Caco-2 (cell line): Measurements from ENCODE around the gene CPM. TPM values are rescaled to one million over a fixed set of nuclear protein-coding genes. Genes with fewer than 3 reads are reported as not detected.

ENCODE experiments used
- BruUV-seq: library from RNA; stranded (reverse); fragments of 400-500 nt; replicated peaks from 2 replicates; lab custom pipeline; 2021; lab: Mats Ljungman, UMichigan
- CTCF ChIA-PET: fragments of 300-600 bp; sonication (Branson Sonifier 250); formaldehyde crosslinking; loops from one replicate; lab custom pipeline; 2022; ENCODE audit warnings: antibody characterized with exemption; lab: Charles Lee
- POLR2A ChIA-PET: fragments of 300-600 bp; sonication (Branson Sonifier 250); formaldehyde crosslinking; loops from one replicate; lab custom pipeline; 2022; ENCODE audit warnings: antibody characterized with exemption; lab: Charles Lee
- DNase-seq, 2 experiments: peaks; one replicate each; pipeline versions ENCODE4 v3.0.0 to v3.0.0-alpha.2; 2020 to 2022
- H3K27me3 ChIP-seq: replicated peaks from 2 replicates; pipeline ENCODE4 v1.6.0; 2011; ENCODE audit warnings: low read length; ENCODE audit not compliant: control insufficient read depth, insufficient read depth
- H3K36me3 ChIP-seq: 2 replicates; pipeline ENCODE4 v1.5.1; 2011; ENCODE audit warnings: low read length; ENCODE audit not compliant: control insufficient read depth, insufficient read depth
- H3K4me1 ChIP-seq: fragments of 250-450 bp; sonication (Bioruptor Pico); 2 replicates; pipeline ENCODE4 v1.5.1; 2020; ENCODE audit warnings: mild to moderate bottlenecking
- H3K4me3 ChIP-seq: 2 replicates; pipeline ENCODE4 v1.5.1; 2011; ENCODE audit warnings: low read depth, mild to moderate bottlenecking, control low read depth, low read length
- H3K9me3 ChIP-seq: fragments of 250-450 bp; sonication (Bioruptor Pico); 2 replicates; pipeline ENCODE4 v1.5.1; 2020; ENCODE audit warnings: mild to moderate bottlenecking, moderate library complexity
- H3K27ac Mint-ChIP-seq: one replicate; pipeline ENCODE4 v1.8.0; 2022; ENCODE audit warnings: mixed read lengths; ENCODE audit not compliant: unreplicated experiment
- H3K27me3 Mint-ChIP-seq: one replicate; pipeline ENCODE4 v1.8.0; 2022; ENCODE audit warnings: mixed read lengths; ENCODE audit not compliant: insufficient read depth, unreplicated experiment
- H3K36me3 Mint-ChIP-seq: one replicate; pipeline ENCODE4 v1.8.0; 2022; ENCODE audit warnings: mild to moderate bottlenecking, mixed read lengths; ENCODE audit not compliant: insufficient read depth, unreplicated experiment
- H3K4me1 Mint-ChIP-seq: one replicate; pipeline ENCODE4 v1.8.0; 2022; ENCODE audit warnings: low read depth, mixed read lengths; ENCODE audit not compliant: unreplicated experiment
- H3K4me3 Mint-ChIP-seq: one replicate; pipeline ENCODE4 v1.8.0; 2022; ENCODE audit warnings: mild to moderate bottlenecking, moderate library complexity, mixed read lengths; ENCODE audit not compliant: unreplicated experiment
- H3K9me3 Mint-ChIP-seq: one replicate; pipeline ENCODE4 v1.8.0; 2022; ENCODE audit warnings: mixed read lengths; ENCODE audit not compliant: unreplicated experiment
- CTCF ChIP-seq, 2 experiments: fragments of 200-600 bp in 1 of 2; IDR thresholded peaks; 1 replicate in 1 of 2; 2 replicates in 1 of 2; pipeline versions ENCODE4 v1.5.1 to v1.8.0; 2011 to 2022; ENCODE audit warnings: antibody characterized with exemption in 1 of 2, control low read depth in 1 of 2, inconsistent platforms in 1 of 2, low read depth in 1 of 2, low read length in 1 of 2, mild to moderate bottlenecking in 1 of 2, moderate library complexity in 1 of 2; ENCODE audit not compliant: insufficient read depth in 1 of 2, severe bottlenecking in 1 of 2, unreplicated experiment in 1 of 2
- intact Hi-C: fragments of 100-400 bp; cut with micrococcal nuclease; formaldehyde crosslinking; loops from one replicate; pipeline ENCODE4 v1.10.0; 2022; ENCODE audit not compliant: unreplicated experiment
- total RNA-seq: library from RNA; stranded (reverse); gene quantifications from 2 replicates; pipeline ENCODE4 v1.2.3, GENCODE V29; 2022

The CPM gene
- total RNA-seq, 1 experiment from 2014 or later: 8.2 TPM

GRCh38 chr12:68809190-68810026, 123.6 kb downstream of the CPM start:
- H3K9me3 Mint-ChIP-seq: no peaks in the 10 kb centered on the region
- no peak for DNase-seq
- H3K36me3 ChIP-seq: peaks cover 4% of the 10 kb centered on the region
- no peak for TF ChIP-seq CTCF (IDR thresholded peaks at IDR 0.05; ENCODE audit: insufficient read depth in 1 of 2, low read depth in 1 of 2, low read length in 1 of 2, severe bottlenecking in 1 of 2, unreplicated experiment in 1 of 2)
- H3K36me3 Mint-ChIP-seq: peaks cover 59% of the 10 kb centered on the region
- peak overlapping the region; percentile 98 for H3K27ac Mint-ChIP-seq
- H3K27me3 ChIP-seq: no peaks in the 10 kb centered on the region
- H3K4me3 ChIP-seq: peak overlapping the region; percentile 100
- TSS peak; percentile 66 for BruUV-seq
- H3K4me1 ChIP-seq: peaks cover 10% of the 10 kb centered on the region
- H3K4me1 Mint-ChIP-seq: peaks cover 19% of the 10 kb centered on the region
- intact Hi-C loops: no loop called here
- no peaks in the 10 kb centered on the region for H3K27me3 Mint-ChIP-seq
- no peaks in the 10 kb centered on the region for H3K9me3 ChIP-seq
- ChIA-PET CTCF (interaction anchor here (0.7 to 2.3 kb wide), 4 partner anchors 21 to 63 kb away, joined by 5 to 23 read pairs (median 7); partner anchors contain the start of gene SLC35E3), POLR2A (interaction anchor here (0.7 to 2.2 kb wide), 7 partner anchors 16 to 1138 kb away, joined by 3 to 9 read pairs (median 5); partner anchors contain the start of gene SLC35E3)
- H3K4me3 Mint-ChIP-seq: peak overlapping the region; percentile 92

GRCh38 chr12:68808388-68809189, 124.4 kb downstream of the CPM start:
- peak overlapping the region; percentile 98 for H3K27ac Mint-ChIP-seq
- intact Hi-C loops: loop anchor here (1.0 kb wide), 2 partner anchors 21 to 62 kb away; partner anchors contain the start of gene SLC35E3
- H3K27me3 Mint-ChIP-seq: no peaks in the 10 kb centered on the region
- peaks cover 16% of the 10 kb centered on the region for H3K4me1 ChIP-seq
- H3K9me3 ChIP-seq: no peaks in the 10 kb centered on the region
- peaks cover 22% of the 10 kb centered on the region for H3K4me1 Mint-ChIP-seq
- CTCF ChIA-PET: interaction anchor here (0.6 to 2.3 kb wide), 6 partner anchors 21 to 722 kb away, joined by 3 to 23 read pairs (median 6); partner anchors contain the start of gene SLC35E3
- peaks cover 52% of the 10 kb centered on the region for H3K36me3 Mint-ChIP-seq
- POLR2A ChIA-PET: interaction anchor here (0.7 to 2.2 kb wide), 8 partner anchors 15 to 525 kb away, joined by 3 to 9 read pairs (median 6); partner anchors contain the start of gene SLC35E3
- TF ChIP-seq CTCF (IDR thresholded peaks at IDR 0.05; ENCODE audit: insufficient read depth in 1 of 2, low read depth in 1 of 2, low read length in 1 of 2, severe bottlenecking in 1 of 2, unreplicated experiment in 1 of 2): no peak
- H3K4me3 Mint-ChIP-seq: peak overlapping the region; percentile 92
- peak; percentile 89 to 94 for DNase-seq
- TSS peak; percentile 70 for BruUV-seq
- H3K4me3 ChIP-seq: peak overlapping the region; percentile 100
- peaks cover 4% of the 10 kb centered on the region for H3K36me3 ChIP-seq
- no peaks in the 10 kb centered on the region for H3K9me3 Mint-ChIP-seq
- H3K27me3 ChIP-seq: no peaks in the 10 kb centered on the region
